Liver (tissue), 9 donors: ENCODE data around the gene ST3GAL5. TPM values are rescaled to one million over a fixed set of nuclear protein-coding genes. Genes with fewer than 3 reads are reported as not detected.

Experiments used
- DNase-seq: peaks from one replicate; pipeline ENCODE4 v3.0.0-alpha.2; 2017; ENCODE audit warnings: low spot score
- H3K27ac ChIP-seq, 2 donors: one replicate each; pipeline ENCODE4 v1.7.0; 2013; ENCODE audit warnings: inconsistent platforms in 2 of 2, low read length in 2 of 2, control low read depth in 1 of 2, low read depth in 1 of 2, mild to moderate bottlenecking in 1 of 2
- H3K27me3 ChIP-seq, 4 donors: one replicate each; pipeline versions ENCODE4 v1.6.1 to v1.7.0; 2013; ENCODE audit warnings: low read length in 3 of 4, inconsistent platforms in 1 of 4, mild to moderate bottlenecking in 1 of 4, moderate library complexity in 1 of 4; ENCODE audit not compliant: control insufficient read depth in 4 of 4, insufficient read depth in 4 of 4
- H3K36me3 ChIP-seq, 4 donors: one replicate each; pipeline versions ENCODE4 v1.6.1 to v1.7.0; 2013; ENCODE audit warnings: low read length in 3 of 4, mild to moderate bottlenecking in 3 of 4, low read depth in 1 of 4, moderate library complexity in 1 of 4; ENCODE audit not compliant: control insufficient read depth in 4 of 4, insufficient read depth in 3 of 4
- H3K4me1 ChIP-seq, 4 donors: one replicate each; pipeline versions ENCODE4 v1.6.1 to v1.7.0; 2013; ENCODE audit warnings: low read length in 3 of 4, mild to moderate bottlenecking in 3 of 4, moderate library complexity in 1 of 4; ENCODE audit not compliant: control insufficient read depth in 4 of 4, insufficient read depth in 4 of 4
- H3K4me3 ChIP-seq, 3 donors: one replicate each; pipeline versions ENCODE4 v1.6.1 to v1.7.0; 2013; ENCODE audit warnings: low read length in 3 of 3, control low read depth in 1 of 3, low read depth in 1 of 3, mild to moderate bottlenecking in 1 of 3
- H3K9ac ChIP-seq, 2 donors: one replicate each; pipeline ENCODE4 v1.7.0; 2013; ENCODE audit warnings: low read length in 2 of 2, mild to moderate bottlenecking in 2 of 2, moderate library complexity in 2 of 2, control low read depth in 1 of 2, low read depth in 1 of 2
- H3K9me3 ChIP-seq, 4 donors: one replicate each; pipeline versions ENCODE4 v1.6.1 to v1.7.0; 2013; ENCODE audit warnings: low read length in 3 of 4; ENCODE audit not compliant: control insufficient read depth in 4 of 4
- CTCF ChIP-seq: fragments of 150-350 bp; IDR thresholded peaks from 2 replicates; pipeline ENCODE4 v1.5.1; 2017; ENCODE audit warnings: improper control_type of control experiment, low read depth, low read length; ENCODE audit not compliant: missing input control
- EGR1 ChIP-seq, 2 donors: IDR thresholded peaks; 2 replicates each; pipeline ENCODE4 v1.6.1; 2016 to 2018; ENCODE audit warnings: antibody characterized with exemption in 2 of 2, low read depth in 2 of 2
- FOXA1 ChIP-seq: IDR thresholded peaks from 2 replicates; pipeline ENCODE4 v1.6.1; 2016; ENCODE audit warnings: antibody characterized with exemption
- FOXA2 ChIP-seq: IDR thresholded peaks from 2 replicates; pipeline ENCODE4 v1.6.1; 2016; ENCODE audit warnings: antibody characterized with exemption
- HNF4A ChIP-seq, 2 donors: conservative IDR thresholded peaks; 2 replicates each; pipeline ENCODE4 v1.6.1; 2016; ENCODE audit warnings: antibody characterized with exemption in 2 of 2, mild to moderate bottlenecking in 2 of 2
- HNF4G ChIP-seq: IDR thresholded peaks from 2 replicates; pipeline ENCODE4 v1.6.1; 2016; ENCODE audit warnings: antibody characterized with exemption
- MAX ChIP-seq: IDR thresholded peaks from 2 replicates; pipeline ENCODE4 v1.6.1; 2016; ENCODE audit warnings: antibody characterized with exemption
- NR2F2 ChIP-seq: IDR thresholded peaks from 2 replicates; pipeline ENCODE4 v1.6.1; 2016; ENCODE audit warnings: antibody characterized with exemption
- RAD21 ChIP-seq, 2 donors: IDR thresholded peaks; 2 replicates each; pipeline ENCODE4 v1.6.1; 2016; ENCODE audit warnings: antibody characterized with exemption in 2 of 2, mild to moderate bottlenecking in 2 of 2
- RXRA ChIP-seq, 2 donors: IDR thresholded peaks; 2 replicates each; pipeline ENCODE4 v1.6.1; 2017 to 2018; ENCODE audit warnings: antibody characterized with exemption in 2 of 2, mild to moderate bottlenecking in 1 of 2
- SP1 ChIP-seq: IDR thresholded peaks from 2 replicates; pipeline ENCODE4 v1.6.1; 2018; ENCODE audit warnings: antibody characterized with exemption, mild to moderate bottlenecking
- TAF1 ChIP-seq: conservative IDR thresholded peaks from 2 replicates; pipeline ENCODE4 v1.6.1; 2016; ENCODE audit warnings: antibody characterized with exemption, mild to moderate bottlenecking
- YY1 ChIP-seq: IDR thresholded peaks from 2 replicates; pipeline ENCODE4 v1.6.1; 2016; ENCODE audit warnings: antibody characterized with exemption, mild to moderate bottlenecking
- ZBTB33 ChIP-seq: IDR thresholded peaks from 2 replicates; pipeline ENCODE4 v1.6.1; 2016; ENCODE audit warnings: antibody characterized with exemption
- WGBS: extraction: QIAGEN DNeasy Blood & Tissue Kit; methylation state at CpG from one replicate; pipeline ENCODE4 v1.1.7; 2013; 5-methylcytosine and 5-hydroxymethylcytosine counted together
- polyA plus RNA-seq, 2 donors: library from polyadenylated mRNA; stranded (reverse) in 1 of 2; unstranded in 1 of 2; fragments of 200-250 nt in 1 of 2; fragments of >200 nt in 1 of 2; fragmentation: Nextera tagmentation in 1 of 2; extraction: Ambion mirVana in 1 of 2; gene quantifications; one replicate each; pipeline versions ENCODE4 v1.2.1 to v1.2.3, GENCODE V29; 2013 to 2015
- total RNA-seq, 2 donors: library from RNA; depleted of rRNA; stranded (reverse); fragments of >200 nt; gene quantifications; one replicate each; pipeline ENCODE4 v1.2.3, GENCODE V29; 2014
- TF ChIP-seq, protein P1 (sequence below): IDR thresholded peaks from 2 replicates; pipeline ENCODE4 v1.6.1; 2016; ENCODE audit warnings: antibody characterized with exemption
- donor health status: healthy.
- donor health status: healthy.
- donor health status: healthy.
- donor health status: healthy.
- donor health status: healthy.

Gene ST3GAL5
- total and polyA plus RNA-seq, 4 donors = 4.5 to 17.0 (median 9.0) TPM

DNA sequence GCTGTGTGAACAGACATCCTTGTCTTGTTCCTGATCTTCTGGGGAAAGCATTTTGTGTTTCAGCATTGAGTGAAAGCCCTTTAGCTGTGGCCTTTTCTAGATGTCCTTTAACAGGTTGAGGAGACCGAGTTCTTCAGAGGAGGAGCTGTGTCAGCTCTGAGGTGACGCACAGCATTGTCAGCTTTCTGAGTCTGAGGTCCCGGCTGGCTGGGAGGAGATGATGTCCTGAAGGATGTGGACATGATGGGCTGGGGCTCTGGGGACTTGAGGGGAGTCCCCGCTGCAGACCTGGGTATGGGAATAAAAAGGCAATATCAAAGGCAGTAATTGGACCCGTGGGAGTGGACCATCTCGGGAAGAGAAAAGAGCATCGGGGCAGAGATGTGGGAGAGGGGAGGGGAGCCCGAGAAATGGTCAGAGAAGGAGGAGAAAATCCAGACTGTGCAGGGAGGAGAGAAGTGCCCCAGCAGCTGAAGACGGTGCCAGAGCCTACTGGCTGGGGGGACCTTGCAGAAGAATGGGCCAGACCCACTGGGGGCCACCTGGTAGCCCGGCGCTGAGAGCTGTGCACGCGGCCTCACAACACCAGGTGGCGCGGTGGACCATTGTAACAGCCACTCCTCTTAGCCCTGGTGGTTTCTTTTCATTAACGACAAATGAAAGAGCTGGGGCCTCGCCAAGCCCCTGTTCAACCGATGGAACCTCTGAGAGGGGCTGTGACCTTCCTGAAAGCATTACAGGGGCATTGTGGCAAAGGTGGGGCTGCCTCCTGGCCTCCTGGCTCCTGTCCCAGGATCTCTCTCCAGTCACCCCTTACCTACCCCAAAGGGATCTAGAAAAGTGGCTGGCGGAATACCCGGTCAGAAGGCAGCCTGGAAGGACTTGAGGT, 61.6 kb downstream of the ST3GAL5 start:
- Histone ChIP-seq H3K9me3 (no peaks in the 10 kb centered on the region), H3K27me3 (no peaks in the 10 kb centered on the region), H3K4me3 (peak overlapping the region in 1 of 3 donors; percentile 7), H3K9ac (peak overlapping the region in 1 of 2 donors; percentile 18), H3K36me3 (no peaks in the 10 kb centered on the region), H3K27ac (no peak overlapping the region), H3K4me1 (peaks cover 0 to 5% (median 2%) of the 10 kb centered on the region in 4 donors)
- TF ChIP-seq SP1 = no peak
- peak; percentile 90 to 95 for TF ChIP-seq RAD21 (IDR thresholded peaks at IDR 0.05)
- TF ChIP-seq CTCF = peak; percentile 80
- no peak for TF ChIP-seq NR2F2
- DNase-seq = peak; percentile 74
- 28% methylated on average over 20 of the region's 20 CpGs for WGBS

GRCh38 chr2:85823951-85824350, 64.8 kb downstream of the ST3GAL5 start:
- DNase-seq = no peak
- H3K9me3 ChIP-seq = no peaks in the 10 kb centered on the region
- TF ChIP-seq HNF4G = no peak
- no peak for TF ChIP-seq RXRA (IDR thresholded peaks at IDR 0.05)
- TF ChIP-seq CTCF = no peak
- TF ChIP-seq EGR1 (IDR thresholded peaks at IDR 0.05; ENCODE audit: low read depth in 2 of 2) = no peak
- TF ChIP-seq, protein P1, sequence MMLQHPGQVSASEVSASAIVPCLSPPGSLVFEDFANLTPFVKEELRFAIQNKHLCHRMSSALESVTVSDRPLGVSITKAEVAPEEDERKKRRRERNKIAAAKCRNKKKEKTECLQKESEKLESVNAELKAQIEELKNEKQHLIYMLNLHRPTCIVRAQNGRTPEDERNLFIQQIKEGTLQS = no peak
- TF ChIP-seq FOXA2 = no peak
- TF ChIP-seq TAF1 = no peak
- no peak for TF ChIP-seq MAX
- TF ChIP-seq FOXA1 = no peak
- TF ChIP-seq ZBTB33 = no peak
- no peak for TF ChIP-seq RAD21 (IDR thresholded peaks at IDR 0.05)
- no peak for TF ChIP-seq HNF4A (conservative IDR thresholded peaks at IDR 0.05)
- no peak for TF ChIP-seq YY1
- H3K27me3 ChIP-seq = no peaks in the 10 kb centered on the region
- H3K4me1 ChIP-seq = peaks cover 0 to 5% (median 2%) of the 10 kb centered on the region in 4 donors
- no peak overlapping the region for H3K27ac ChIP-seq
- no peak overlapping the region for H3K9ac ChIP-seq
- H3K36me3 ChIP-seq = no peaks in the 10 kb centered on the region
- H3K4me3 ChIP-seq = no peak overlapping the region
- 66% methylated on average over 2 of the region's 2 CpGs for WGBS
